H1 (cell line): ENCODE measurements around the gene RIMS1. TPM values are rescaled to one million over a fixed set of nuclear protein-coding genes. Genes with fewer than 3 reads are reported as not detected.

Source experiments
- CTCF ChIA-PET: fragments of 300-600 bp; sonication (Branson Sonifier 250); formaldehyde crosslinking; loops from one replicate; lab custom pipeline; 2021; ENCODE audit not compliant: partially characterized antibody; lab: Charles Lee
- POLR2A ChIA-PET: fragments of 300-600 bp; sonication (Branson Sonifier 250); formaldehyde crosslinking; loops from one replicate; lab custom pipeline; 2021; ENCODE audit warnings: inconsistent platforms; ENCODE audit not compliant: partially characterized antibody; lab: Charles Lee
- DNase-seq, 2 experiments: peaks; one replicate each; pipeline versions ENCODE4 v3.0.0 to v3.0.0-alpha.2; 2010 to 2022; ENCODE audit warnings: low spot score in 2 of 2, low read depth in 1 of 2, mixed read lengths in 1 of 2
- FAIRE-seq: peaks from 2 replicates; lab custom pipeline; 2011; peaks lifted over from hg19 to GRCh38; lab: Jason Lieb, UNC
- H2AFZ ChIP-seq: 2 replicates; pipeline ENCODE4 v1.8.1; 2012; ENCODE audit warnings: low read length, inconsistent platforms
- H2AK5ac ChIP-seq: 2 replicates; pipeline ENCODE4 v1.6.1; 2013; ENCODE audit warnings: low read depth, low read length
- H2BK120ac ChIP-seq: replicated peaks from 2 replicates; pipeline ENCODE3; 2013; ENCODE audit warnings: low read depth, low read length, inconsistent platforms
- H2BK12ac ChIP-seq: 2 replicates; pipeline ENCODE4 v1.6.1; 2013; ENCODE audit warnings: low read depth, low read length
- H2BK15ac ChIP-seq: 2 replicates; pipeline ENCODE4 v1.6.1; 2013; ENCODE audit warnings: low read length
- H2BK20ac ChIP-seq: 2 replicates; pipeline ENCODE4 v1.6.1; 2013; ENCODE audit warnings: low read length
- H2BK5ac ChIP-seq: 2 replicates; pipeline ENCODE4 v1.6.1; 2013; ENCODE audit warnings: low read depth, low read length
- H3K14ac ChIP-seq: 2 replicates; pipeline ENCODE4 v1.6.1; 2013; ENCODE audit warnings: inconsistent platforms; ENCODE audit not compliant: insufficient read length
- H3K18ac ChIP-seq: 2 replicates; pipeline ENCODE4 v1.6.1; 2013; ENCODE audit warnings: low read length; ENCODE audit errors: extremely low read depth
- H3K23ac ChIP-seq: 2 replicates; pipeline ENCODE4 v1.6.1; 2013; ENCODE audit warnings: inconsistent platforms; ENCODE audit not compliant: insufficient read length
- H3K23me2 ChIP-seq: 2 replicates; pipeline ENCODE4 v1.6.1; 2013; ENCODE audit warnings: low read depth, low read length
- H3K27ac ChIP-seq: 2 replicates; pipeline ENCODE4 v1.6.1; 2011; ENCODE audit warnings: low read depth, low read length, inconsistent platforms
- H3K27me3 ChIP-seq, 4 experiments: replicated peaks in 1 of 4; 1 replicate in 1 of 4; 2 replicates in 3 of 4; pipeline versions ENCODE4 v1.6.1 to v1.8.1; 2011 to 2013; ENCODE audit warnings: low read length in 3 of 4, mild to moderate bottlenecking in 3 of 4, inconsistent platforms in 2 of 4, mixed read lengths in 2 of 4, moderate library complexity in 1 of 4; ENCODE audit not compliant: control insufficient read depth in 3 of 4, insufficient read depth in 3 of 4; ENCODE audit errors: extremely low read depth in 1 of 4
- H3K36me3 ChIP-seq, 4 experiments: 2 replicates each; pipeline versions ENCODE4 v1.6.1 to v1.8.1; 2011 to 2013; ENCODE audit warnings: mild to moderate bottlenecking in 4 of 4, low read length in 3 of 4, moderate library complexity in 2 of 4, control low read depth in 1 of 4, inconsistent platforms in 1 of 4; ENCODE audit not compliant: insufficient read depth in 4 of 4, control insufficient read depth in 2 of 4
- H3K4ac ChIP-seq: replicated peaks from 2 replicates; pipeline ENCODE3; 2013; ENCODE audit warnings: low read length, low read depth, mixed read lengths, inconsistent platforms; ENCODE audit not compliant: insufficient read length
- H3K4me1 ChIP-seq, 4 experiments: replicated peaks in 1 of 4; 1 replicate in 1 of 4; 2 replicates in 3 of 4; pipeline versions ENCODE4 v1.6.1 to v1.8.1; 2011 to 2013; ENCODE audit warnings: low read length in 3 of 4, inconsistent platforms in 2 of 4, mixed read lengths in 1 of 4; ENCODE audit not compliant: insufficient read depth in 4 of 4, control insufficient read depth in 3 of 4
- H3K4me2 ChIP-seq, 2 experiments: 2 replicates each; pipeline versions ENCODE4 v1.6.1 to v1.8.1; 2011 to 2013; ENCODE audit warnings: low read depth in 2 of 2, low read length in 2 of 2, control low read depth in 1 of 2, inconsistent platforms in 1 of 2, mild to moderate bottlenecking in 1 of 2; ENCODE audit not compliant: insufficient read depth in 1 of 2
- H3K4me3 ChIP-seq, 4 experiments: fragments of 200-600, 300-600 bp in 1 of 4; sonication (generic), shearing (Covaris generic), sonication (Bioruptor Twin) in 1 of 4; 2 replicates each; pipeline versions ENCODE4 v1.5.1 to v1.8.1; 2011 to 2016; ENCODE audit warnings: low read length in 4 of 4, low read depth in 3 of 4, control low read depth in 2 of 4, inconsistent platforms in 2 of 4, mild to moderate bottlenecking in 2 of 4, mixed read lengths in 1 of 4, moderate library complexity in 1 of 4; ENCODE audit not compliant: insufficient read depth in 2 of 4; ENCODE audit errors: extremely low read depth in 1 of 4
- H3K56ac ChIP-seq: replicated peaks from 2 replicates; pipeline ENCODE3; 2013; ENCODE audit warnings: low read depth, mild to moderate bottlenecking, mixed read lengths, low read length, inconsistent platforms; ENCODE audit not compliant: insufficient read length
- H3K79me1 ChIP-seq: 2 replicates; pipeline ENCODE4 v1.6.1; 2013; ENCODE audit warnings: low read depth, low read length, control low read depth
- H3K79me2 ChIP-seq, 2 experiments: 2 replicates each; pipeline versions ENCODE4 v1.6.1 to v1.8.1; 2012 to 2013; ENCODE audit warnings: low read length in 2 of 2, mild to moderate bottlenecking in 2 of 2, inconsistent platforms in 1 of 2; ENCODE audit not compliant: insufficient read depth in 2 of 2, control insufficient read depth in 1 of 2
- H3K9ac ChIP-seq, 4 experiments: replicated peaks in 1 of 4; 1 replicate in 1 of 4; 2 replicates in 3 of 4; pipeline versions ENCODE4 v1.6.1 to v1.8.1; 2011 to 2013; ENCODE audit warnings: low read depth in 3 of 4, low read length in 3 of 4, control low read depth in 2 of 4, mild to moderate bottlenecking in 2 of 4, moderate library complexity in 2 of 4, inconsistent platforms in 1 of 4; ENCODE audit errors: extremely low read depth in 1 of 4
- H3K9me3 ChIP-seq, 2 experiments: 2 replicates each; pipeline versions ENCODE4 v1.6.1 to v1.8.1; 2012 to 2013; ENCODE audit warnings: mild to moderate bottlenecking in 2 of 2, moderate library complexity in 2 of 2, control low read depth in 1 of 2, inconsistent platforms in 1 of 2, low read depth in 1 of 2, low read length in 1 of 2, mixed read lengths in 1 of 2; ENCODE audit not compliant: insufficient read depth in 2 of 2
- H4K20me1 ChIP-seq, 2 experiments: replicated peaks in 1 of 2; 2 replicates each; pipeline versions ENCODE3 to v1.8.1; 2011 to 2013; ENCODE audit warnings: inconsistent platforms in 2 of 2, low read length in 2 of 2, mild to moderate bottlenecking in 1 of 2; ENCODE audit not compliant: insufficient read depth in 2 of 2, control insufficient read depth in 1 of 2
- H4K5ac ChIP-seq: 2 replicates; pipeline ENCODE4 v1.6.1; 2013; ENCODE audit warnings: low read length, low read depth, mixed read lengths, inconsistent platforms; ENCODE audit not compliant: insufficient read length
- H4K8ac ChIP-seq: 2 replicates; pipeline ENCODE4 v1.8.0; 2013; ENCODE audit warnings: mild to moderate bottlenecking, moderate library complexity, low read length, inconsistent platforms; ENCODE audit not compliant: insufficient read depth; ENCODE audit errors: extremely low read depth
- H4K91ac ChIP-seq: replicated peaks from 2 replicates; pipeline ENCODE3; 2013; ENCODE audit warnings: low read length, mixed read lengths, inconsistent platforms; ENCODE audit not compliant: insufficient read length
- FOSL1 ChIP-seq: IDR thresholded peaks from 2 replicates; pipeline ENCODE4 v1.6.1; 2011; ENCODE audit warnings: mild to moderate bottlenecking, low read depth, low read length, moderate library complexity; ENCODE audit not compliant: insufficient read depth
- POLR2A ChIP-seq, 2 experiments: IDR thresholded peaks; 1 replicate in 1 of 2; 2 replicates in 1 of 2; pipeline ENCODE4 v1.6.1; 2011; ENCODE audit warnings: low read depth in 2 of 2, low read length in 2 of 2, mild to moderate bottlenecking in 2 of 2; ENCODE audit errors: control extremely low read depth in 1 of 2
- SP1 ChIP-seq: IDR thresholded peaks from 2 replicates; pipeline ENCODE4 v1.6.1; 2011; ENCODE audit warnings: low read depth, low read length
- TBP ChIP-seq: IDR thresholded peaks from 2 replicates; pipeline ENCODE4 v1.6.1; 2011; ENCODE audit warnings: low read depth, low read length, improper control_type of control experiment
- WGBS, 2 experiments: shearing (Covaris generic) in 1 of 2; methylation state at CpG; one replicate each; pipeline versions ENCODE4 v1.1.6 to v1.1.7; 2013 to 2015; ENCODE audit warnings: low lambda C conversion rate in 2 of 2, mixed read lengths in 2 of 2, inconsistent platforms in 1 of 2, low coverage in 1 of 2, missing lambda C conversion rate in 1 of 2; ENCODE audit not compliant: insufficient replicate concordance in 2 of 2, insufficient coverage in 1 of 2, insufficient read length in 1 of 2; ENCODE audit errors: extremely low coverage in 1 of 2, missing lambda C conversion rate in 1 of 2; 5-methylcytosine and 5-hydroxymethylcytosine counted together
- polyA plus RNA-seq, 7 experiments: library from polyadenylated mRNA; depleted of rRNA in 3 of 7; stranded (reverse) in 5 of 7; unstranded in 2 of 7; fragments of >200 nt in 5 of 7; fragments of 200-250 nt in 2 of 7; gene quantifications; 1 replicate in 5 of 7; 2 replicates in 1 of 7; 4 replicates in 1 of 7; pipeline versions ENCODE4 v1.2.1 to v1.2.3, GENCODE V29; 2011 to 2013; ENCODE audit warnings: missing spikeins in 2 of 7, mixed read lengths in 2 of 7
- total RNA-seq: library from RNA; stranded (reverse); fragmentation: NEBNext Ultra II Directional; extraction: Animal tissue kit (Norgen Biotek cat#: 25700); gene quantifications from 2 replicates; pipeline ENCODE4 v1.2.1, GENCODE V29; 2021

The RIMS1 gene
- total and polyA plus RNA-seq, 2 of the 8 experiments (the other 6 are each of a cell fraction or from before 2014, with no cell fraction given), result 0.63 to 2.3 TPM

GRCh38 chr6:72022830-72023229 is 136.5 kb downstream of the RIMS1 start:
- no peak for FAIRE-seq
- CTCF ChIA-PET, result interaction anchor here (0.6 to 1.5 kb wide), 2 partner anchors 13 to 28 kb away, joined by 3 to 5 read pairs; no protein-coding TSS in a partner anchor
- no peak overlapping the region for H2AFZ ChIP-seq
- H2AK5ac ChIP-seq, result no peak overlapping the region
- no peak overlapping the region for H2BK12ac ChIP-seq
- no peak overlapping the region for H3K4me2 ChIP-seq
- no peaks in the 10 kb centered on the region for H4K20me1 ChIP-seq
- H3K4me3 ChIP-seq, result no peak overlapping the region
- no peaks in the 10 kb centered on the region for H3K23me2 ChIP-seq
- DNase-seq, result no peak
- H3K27ac ChIP-seq, result no peak overlapping the region
- no peak overlapping the region for H4K91ac ChIP-seq
- no peaks in the 10 kb centered on the region for H3K4me1 ChIP-seq
- no peak overlapping the region for H3K56ac ChIP-seq
- H4K5ac ChIP-seq, result no peak overlapping the region
- no peaks in the 10 kb centered on the region for H3K9me3 ChIP-seq
- H3K14ac ChIP-seq, result no peak overlapping the region
- no peaks in the 10 kb centered on the region for H3K36me3 ChIP-seq
- no peak overlapping the region for H4K8ac ChIP-seq
- no peak overlapping the region for H2BK15ac ChIP-seq
- no peak overlapping the region for H2BK5ac ChIP-seq
- H2BK20ac ChIP-seq, result no peak overlapping the region
- H3K23ac ChIP-seq, result no peak overlapping the region
- H3K79me1 ChIP-seq, result no peaks in the 10 kb centered on the region
- H3K18ac ChIP-seq, result no peak overlapping the region
- no peak overlapping the region for H2BK120ac ChIP-seq
- no peak overlapping the region for H3K9ac ChIP-seq
- WGBS, 2 experiments, result 85% methylated on average over 1 of the region's 1 CpG; no CpG with 5 or more reads in 1 of the 2 experiments
- TF ChIP-seq TBP (no peak), FOSL1 (no peak), SP1 (no peak), POLR2A (IDR thresholded peaks at IDR 0.05; ENCODE audit: control extremely low read depth in 1 of 2, low read depth in 2 of 2, low read length in 2 of 2) (no peak)
- POLR2A ChIA-PET, result no interaction called here
- no peak overlapping the region for H3K4ac ChIP-seq
- H3K79me2 ChIP-seq, result no peaks in the 10 kb centered on the region
- H3K27me3 ChIP-seq, result no peaks in the 10 kb centered on the region
